Endothelial cell of umbilical vein (primary cell): Measurements from ENCODE around the gene HIVEP3. TPM values are rescaled to one million over a fixed set of nuclear protein-coding genes. Genes with fewer than 3 reads are reported as not detected.

Experiments
- BruUV-seq: library from RNA; stranded (reverse); fragments of 400-500 nt; replicated peaks from 2 replicates; lab custom pipeline; 2021; lab: Mats Ljungman, UMichigan
- CTCF ChIA-PET: fragments of 300-600, 350-600 bp; sonication (Branson Sonifier 250); formaldehyde crosslinking; loops from one replicate; lab custom pipeline; 2021; ENCODE audit warnings: antibody characterized with exemption, inconsistent platforms; lab: Charles Lee
- POLR2A ChIA-PET: fragments of 300-600, 350-600 bp; sonication (Branson Sonifier 250); formaldehyde crosslinking; loops from one replicate; lab custom pipeline; 2021; ENCODE audit warnings: antibody characterized with exemption, inconsistent platforms; lab: Charles Lee
- DNase-seq: peaks from one replicate; pipeline ENCODE4 v3.0.0-alpha.2; 2011; ENCODE audit warnings: low read depth, low spot score
- FAIRE-seq: peaks from 2 replicates; lab custom pipeline; 2011; peaks lifted over from hg19 to GRCh38; lab: Jason Lieb, UNC
- H2AFZ ChIP-seq: 2 replicates; pipeline ENCODE4 v1.6.0; 2012; ENCODE audit warnings: low read depth, low read length, control low read depth, inconsistent platforms
- H3K27ac ChIP-seq: 2 replicates; pipeline ENCODE4 v1.5.1; 2011; ENCODE audit warnings: low read depth, mild to moderate bottlenecking, control low read depth, low read length, moderate library complexity; ENCODE audit not compliant: insufficient read depth
- H3K27me3 ChIP-seq, 2 experiments: 2 replicates each; pipeline versions ENCODE4 v1.6.0 to v1.6.1; 2011; ENCODE audit warnings: low read length in 2 of 2, mixed read lengths in 1 of 2; ENCODE audit not compliant: control insufficient read depth in 2 of 2, insufficient read depth in 2 of 2
- H3K36me3 ChIP-seq, 2 experiments: 2 replicates in 1 of 2; 3 replicates in 1 of 2; pipeline ENCODE4 v1.5.1; 2011; ENCODE audit warnings: low read length in 2 of 2, mild to moderate bottlenecking in 1 of 2, moderate library complexity in 1 of 2; ENCODE audit not compliant: control insufficient read depth in 2 of 2, insufficient read depth in 2 of 2; ENCODE audit errors: extremely low read depth in 1 of 2
- H3K4me1 ChIP-seq: 3 replicates; pipeline ENCODE4 v1.5.1; 2011; ENCODE audit warnings: mild to moderate bottlenecking, low read length; ENCODE audit not compliant: control insufficient read depth, insufficient read depth; ENCODE audit errors: extremely low read depth
- H3K4me2 ChIP-seq: 2 replicates; pipeline ENCODE4 v1.6.1; 2011; ENCODE audit warnings: low read length, control low read depth, mixed read lengths; ENCODE audit not compliant: insufficient read depth
- H3K4me3 ChIP-seq, 3 experiments: fragments of 200-600 bp in 1 of 3; sonication (generic), shearing (Covaris generic) in 1 of 3; replicated peaks in 1 of 3; 2 replicates each; pipeline ENCODE4 v1.5.1; 2011 to 2016; ENCODE audit warnings: control low read depth in 3 of 3, low read length in 3 of 3, mild to moderate bottlenecking in 2 of 3, inconsistent platforms in 1 of 3, low read depth in 1 of 3, moderate library complexity in 1 of 3; ENCODE audit not compliant: insufficient read depth in 1 of 3
- H3K79me2 ChIP-seq: 2 replicates; pipeline ENCODE4 v1.6.0; 2012; ENCODE audit warnings: low read length, inconsistent platforms; ENCODE audit not compliant: control insufficient read depth, insufficient read depth
- H3K9ac ChIP-seq: replicated peaks from 2 replicates; pipeline ENCODE3; 2011; ENCODE audit warnings: low read length, control low read depth; ENCODE audit not compliant: insufficient read depth; ENCODE audit errors: extremely low read depth
- H3K9me1 ChIP-seq: replicated peaks from 3 replicates; pipeline ENCODE4 v1.6.0; 2011; ENCODE audit warnings: mild to moderate bottlenecking, low read length; ENCODE audit not compliant: control insufficient read depth, insufficient read depth; ENCODE audit errors: extremely low read depth
- H3K9me3 ChIP-seq: replicated peaks from 2 replicates; pipeline ENCODE4 v1.5.1; 2012; ENCODE audit warnings: low read length, inconsistent platforms; ENCODE audit not compliant: control insufficient read depth, insufficient read depth
- H4K20me1 ChIP-seq: replicated peaks from 2 replicates; pipeline ENCODE3; 2011; ENCODE audit warnings: mild to moderate bottlenecking, low read length; ENCODE audit not compliant: control insufficient read depth, insufficient read depth; ENCODE audit errors: extremely low read depth
- EZH2 ChIP-seq: IDR thresholded peaks from 2 replicates; pipeline ENCODE4 v1.6.1; 2012; ENCODE audit warnings: borderline replicate concordance, low read depth, mild to moderate bottlenecking, moderate library complexity, low read length, inconsistent platforms; ENCODE audit not compliant: severe bottlenecking
- FOS ChIP-seq: IDR thresholded peaks from 2 replicates; pipeline ENCODE4 v1.6.1; 2011; ENCODE audit warnings: mild to moderate bottlenecking, low read length, moderate library complexity, borderline replicate concordance; ENCODE audit not compliant: insufficient read depth
- GATA2 ChIP-seq: IDR thresholded peaks from 2 replicates; pipeline ENCODE4 v1.7.0; 2011; ENCODE audit warnings: low read depth, mild to moderate bottlenecking, moderate library complexity, mixed read lengths, low read length; ENCODE audit not compliant: insufficient read length, insufficient read depth
- JUN ChIP-seq: IDR thresholded peaks from 2 replicates; pipeline ENCODE4 v1.6.1; 2011; ENCODE audit warnings: borderline replicate concordance, low read depth; ENCODE audit not compliant: insufficient read length, insufficient read depth
- MYC ChIP-seq: IDR thresholded peaks from one replicate; pipeline ENCODE4 v1.6.1; 2011; ENCODE audit warnings: mild to moderate bottlenecking, low read depth, low read length
- POLR2A ChIP-seq: IDR thresholded peaks from 2 replicates; pipeline ENCODE4 v1.6.1; 2012; ENCODE audit warnings: low read depth, mild to moderate bottlenecking, control low read depth, low read length
- POLR2AphosphoS5 ChIP-seq: IDR thresholded peaks from 2 replicates; pipeline ENCODE4 v1.6.1; 2012; ENCODE audit warnings: low read depth, mild to moderate bottlenecking, control low read depth, low read length, moderate library complexity; ENCODE audit not compliant: insufficient read depth
- dilution Hi-C: fragments of 300-500 bp; cut with MboI; formaldehyde crosslinking; loops from one replicate; pipeline ENCODE4 v1.15.0; 2019; ENCODE audit warnings: low sequenced_read_pairs; ENCODE audit not compliant: extremely low pct_ligation_motif_present
- intact Hi-C: fragments of 100-400 bp; cut with micrococcal nuclease; formaldehyde crosslinking; loops from one replicate; pipeline ENCODE4 v1.10.0; 2022
- polyA plus RNA-seq, 4 experiments: library from polyadenylated mRNA; depleted of rRNA in 3 of 4; stranded (reverse) in 3 of 4; unstranded in 1 of 4; fragments of >200 nt; gene quantifications; 2 replicates each; pipeline versions ENCODE4 v1.2.1 to v1.2.3, GENCODE V29; 2011 to 2012; ENCODE audit warnings: missing spikeins in 1 of 4
- total RNA-seq: library from RNA; stranded (reverse); gene quantifications from 2 replicates; pipeline ENCODE4 v1.2.3, GENCODE V29; 2021
- TF ChIP-seq, protein P1 (sequence below), 2 donors: IDR thresholded peaks; 1 replicate in 1 of 2; 2 replicates in 1 of 2; pipeline ENCODE4 v1.5.1; 2011; ENCODE audit warnings: low read length in 2 of 2, mild to moderate bottlenecking in 2 of 2, moderate library complexity in 2 of 2, control low read depth in 1 of 2, inconsistent platforms in 1 of 2, low read depth in 1 of 2; ENCODE audit not compliant: insufficient read depth in 1 of 2; ENCODE audit errors: extremely low read depth in 1 of 2
- TF ChIP-seq, protein P2 (sequence below): IDR thresholded peaks from 2 replicates; pipeline ENCODE4 v1.6.1; 2011; ENCODE audit not compliant: insufficient read depth, insufficient read length

HIVEP3 gene
- total and polyA plus RNA-seq, 2 donors (not counting 3 experiments of a cell fraction or from before 2014, with no cell fraction given) = 3.4 to 4.0 TPM

DNA sequence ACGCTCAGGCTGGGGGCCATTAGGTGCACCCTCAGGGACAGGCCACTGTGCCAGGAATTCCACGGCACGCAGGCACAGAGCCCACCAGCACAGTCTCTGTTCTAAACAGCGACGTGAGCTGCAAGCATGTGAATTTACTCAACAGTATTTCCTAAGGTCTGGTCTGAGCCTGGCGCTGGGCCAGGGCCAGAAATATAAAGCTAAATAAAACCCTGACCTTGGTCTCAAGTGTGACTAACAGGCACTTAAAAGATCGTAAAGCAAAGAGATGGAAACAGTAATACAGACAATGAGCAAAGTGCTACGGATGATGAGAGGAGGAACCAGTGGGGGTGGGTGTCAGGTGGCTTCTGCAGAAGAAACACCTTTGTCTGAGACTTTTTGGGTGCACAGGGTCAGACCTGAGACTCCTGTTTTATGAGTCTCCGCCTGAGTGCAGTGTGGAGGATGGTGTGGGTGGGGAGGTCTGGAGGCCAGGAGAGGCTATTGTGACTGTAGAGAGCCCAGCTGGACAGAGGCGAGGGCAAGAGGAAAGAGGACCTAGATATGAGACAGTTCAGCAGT lies 380.9 kb downstream of the HIVEP3 start:
- peak; percentile 82 for DNase-seq
- no peaks in the 10 kb centered on the region for H3K9me3 ChIP-seq
- no peaks in the 10 kb centered on the region for H3K27me3 ChIP-seq
- no peak overlapping the region for H3K9ac ChIP-seq
- no TSS peak for BruUV-seq
- peaks cover 5% of the 10 kb centered on the region for H3K4me1 ChIP-seq
- dilution Hi-C loops (no loop called here), intact Hi-C loops (no loop called here)
- ChIA-PET POLR2A (no interaction called here), CTCF (interaction anchor here (0.7 to 2.2 kb wide), 3 partner anchors 22 to 106 kb away, joined by 3 to 13 read pairs (median 3); no protein-coding TSS in a partner anchor)
- H3K4me3 ChIP-seq = no peak overlapping the region
- H4K20me1 ChIP-seq = no peaks in the 10 kb centered on the region
- no peaks in the 10 kb centered on the region for H3K36me3 ChIP-seq
- H3K4me2 ChIP-seq = no peak overlapping the region
- TF ChIP-seq JUN (no peak), POLR2AphosphoS5 (no peak), MYC (no peak), FOS (no peak), GATA2 (no peak), POLR2A (no peak), EZH2 (no peak)
- TF ChIP-seq, protein P1, sequence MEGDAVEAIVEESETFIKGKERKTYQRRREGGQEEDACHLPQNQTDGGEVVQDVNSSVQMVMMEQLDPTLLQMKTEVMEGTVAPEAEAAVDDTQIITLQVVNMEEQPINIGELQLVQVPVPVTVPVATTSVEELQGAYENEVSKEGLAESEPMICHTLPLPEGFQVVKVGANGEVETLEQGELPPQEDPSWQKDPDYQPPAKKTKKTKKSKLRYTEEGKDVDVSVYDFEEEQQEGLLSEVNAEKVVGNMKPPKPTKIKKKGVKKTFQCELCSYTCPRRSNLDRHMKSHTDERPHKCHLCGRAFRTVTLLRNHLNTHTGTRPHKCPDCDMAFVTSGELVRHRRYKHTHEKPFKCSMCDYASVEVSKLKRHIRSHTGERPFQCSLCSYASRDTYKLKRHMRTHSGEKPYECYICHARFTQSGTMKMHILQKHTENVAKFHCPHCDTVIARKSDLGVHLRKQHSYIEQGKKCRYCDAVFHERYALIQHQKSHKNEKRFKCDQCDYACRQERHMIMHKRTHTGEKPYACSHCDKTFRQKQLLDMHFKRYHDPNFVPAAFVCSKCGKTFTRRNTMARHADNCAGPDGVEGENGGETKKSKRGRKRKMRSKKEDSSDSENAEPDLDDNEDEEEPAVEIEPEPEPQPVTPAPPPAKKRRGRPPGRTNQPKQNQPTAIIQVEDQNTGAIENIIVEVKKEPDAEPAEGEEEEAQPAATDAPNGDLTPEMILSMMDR (IDR thresholded peaks at IDR 0.05; ENCODE audit: extremely low read depth in 1 of 2, insufficient read depth in 1 of 2, low read depth in 1 of 2, low read length in 2 of 2) = no peak
- TF ChIP-seq, protein P2, sequence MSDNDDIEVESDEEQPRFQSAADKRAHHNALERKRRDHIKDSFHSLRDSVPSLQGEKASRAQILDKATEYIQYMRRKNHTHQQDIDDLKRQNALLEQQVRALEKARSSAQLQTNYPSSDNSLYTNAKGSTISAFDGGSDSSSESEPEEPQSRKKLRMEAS = no peak
- no peaks in the 10 kb centered on the region for H3K79me2 ChIP-seq
- H3K27ac ChIP-seq = no peak overlapping the region
- H2AFZ ChIP-seq = no peak overlapping the region
- H3K9me1 ChIP-seq = no peaks in the 10 kb centered on the region
- FAIRE-seq = peak; percentile 73
